K562 (cell line): Measurements from ENCODE around the gene JUNB. TPM values are rescaled to one million over a fixed set of nuclear protein-coding genes. Genes with fewer than 3 reads are reported as not detected.
A peak's percentile ranks its signal among the peaks of the same experiment; 100 is the strongest.

ENCODE experiments used
- ATAC-seq: fragments of 200-7000 bp; cut with Tn5 transposase; 3 replicates; pipeline ENCODE4 v1.9.1; 2020; ENCODE audit warnings: moderate library complexity
- BruUV-seq: library from RNA; stranded (reverse); fragments of 400-500 nt; replicated peaks from 2 replicates; lab custom pipeline; 2021; lab: Mats Ljungman, UMichigan
- CTCF ChIA-PET: fragments of 300-600 bp; formaldehyde crosslinking; extraction: SDS; loops from one replicate; lab custom pipeline; 2021; ENCODE audit warnings: low intra/inter-chr PET ratio; lab: Yijun Ruan, JAX
- POLR2A ChIA-PET: fragments of 300-600, 350-650 bp; sonication (Branson Sonifier 250); formaldehyde crosslinking; extraction: SDS; loops from one replicate; lab custom pipeline; 2021; ENCODE audit warnings: antibody characterized with exemption, inconsistent platforms; lab: Yijun Ruan, JAX
- DNase-seq, 4 experiments: peaks; one replicate each; pipeline versions ENCODE4 v3.0.0 to v3.0.0-alpha.2; 2011 to 2018; ENCODE audit warnings: low spot score in 3 of 4, mixed read lengths in 3 of 4; ENCODE audit errors: extremely low read depth in 1 of 4
- FAIRE-seq: peaks from 2 replicates; lab custom pipeline; 2011; peaks lifted over from hg19 to GRCh38; lab: Jason Lieb, UNC
- H2AFZ ChIP-seq: 2 replicates; pipeline ENCODE4 v1.6.0; 2011; ENCODE audit warnings: low read depth, low read length, control low read depth, inconsistent platforms
- H3K27ac ChIP-seq: fragments of 200-600 bp; 3 replicates; pipeline ENCODE4 v1.8.0; 2011; ENCODE audit warnings: low read depth, mild to moderate bottlenecking, control low read depth, inconsistent platforms, low read length, moderate library complexity, mixed read lengths; ENCODE audit errors: extremely low read depth
- H3K27me3 ChIP-seq, 2 experiments: fragments of 300-600 bp in 1 of 2; 2 replicates in 1 of 2; 3 replicates in 1 of 2; pipeline versions ENCODE4 v1.6.0 to v1.8.0; 2011; ENCODE audit warnings: inconsistent platforms in 2 of 2, low read length in 2 of 2, mild to moderate bottlenecking in 1 of 2, mixed read lengths in 1 of 2, moderate library complexity in 1 of 2; ENCODE audit not compliant: control insufficient read depth in 2 of 2, insufficient read depth in 2 of 2
- H3K36me3 ChIP-seq: fragments of 300-600 bp; 3 replicates; pipeline ENCODE4 v1.8.0; 2011; ENCODE audit warnings: mild to moderate bottlenecking, low read length, inconsistent platforms; ENCODE audit not compliant: control insufficient read depth, insufficient read depth
- H3K4me1 ChIP-seq, 2 experiments: fragments of 200-600 bp in 1 of 2; replicated peaks in 1 of 2; 2 replicates in 1 of 2; 3 replicates in 1 of 2; pipeline versions ENCODE4 v1.5.1 to v1.8.0; 2011; ENCODE audit warnings: inconsistent platforms in 2 of 2, low read length in 2 of 2, mild to moderate bottlenecking in 1 of 2, mixed read lengths in 1 of 2, moderate library complexity in 1 of 2; ENCODE audit not compliant: control insufficient read depth in 2 of 2, insufficient read depth in 2 of 2
- H3K4me2 ChIP-seq: 2 replicates; pipeline ENCODE4 v1.6.1; 2011; ENCODE audit warnings: low read length, control low read depth, inconsistent platforms, mixed read lengths; ENCODE audit not compliant: insufficient read depth
- H3K4me3 ChIP-seq: fragments of 200-600 bp; sonication (generic), shearing (Covaris generic); 2 replicates; pipeline ENCODE4 v1.5.1; 2016; ENCODE audit warnings: control low read depth, inconsistent platforms
- H3K79me2 ChIP-seq: fragments of 200-600 bp; 3 replicates; pipeline ENCODE4 v1.8.0; 2011; ENCODE audit warnings: low read length, inconsistent platforms; ENCODE audit not compliant: control insufficient read depth, insufficient read depth
- H3K9ac ChIP-seq, 2 experiments: 2 replicates each; pipeline versions ENCODE4 v1.6.0 to v1.6.1; 2011; ENCODE audit warnings: low read depth in 2 of 2, low read length in 2 of 2, control low read depth in 1 of 2, inconsistent platforms in 1 of 2, mild to moderate bottlenecking in 1 of 2, mixed read lengths in 1 of 2; ENCODE audit not compliant: insufficient read depth in 1 of 2
- H3K9me1 ChIP-seq: one replicate; pipeline ENCODE4 v1.6.0; 2011; ENCODE audit warnings: inconsistent platforms, mild to moderate bottlenecking, low read length, moderate library complexity; ENCODE audit not compliant: control insufficient read depth, insufficient read depth
- H3K9me3 ChIP-seq: replicated peaks from 2 replicates; pipeline ENCODE4 v1.5.1; 2011; ENCODE audit warnings: low read depth, low read length, inconsistent platforms; ENCODE audit not compliant: control insufficient read depth, insufficient read depth
- H4K20me1 ChIP-seq: replicated peaks from 2 replicates; pipeline ENCODE4 v1.6.1; 2011; ENCODE audit warnings: low read length, inconsistent platforms, mixed read lengths; ENCODE audit not compliant: control insufficient read depth, insufficient read depth
- BRCA1 ChIP-seq, 2 experiments: fragments of 450-650 bp in 1 of 2; sonication (generic) in 1 of 2; formaldehyde crosslinking in 1 of 2; IDR thresholded peaks; 2 replicates each; pipeline versions ENCODE4 v1.5.0 to v1.6.1; 2017 to 2020; ENCODE audit warnings: mild to moderate bottlenecking in 1 of 2, missing genetic modification reagents in 1 of 2
- JUN ChIP-seq, 2 experiments: sonication (generic) in 1 of 2; formaldehyde crosslinking in 1 of 2; IDR thresholded peaks; 2 replicates each; pipeline versions ENCODE4 v1.6.1 to v1.8.0; 2012 to 2022; ENCODE audit warnings: borderline replicate concordance in 2 of 2, mild to moderate bottlenecking in 2 of 2, improper control_type of control experiment in 1 of 2, low read depth in 1 of 2, low read length in 1 of 2, missing genetic modification reagents in 1 of 2
- RBM34 ChIP-seq: fragments of 200-400 bp; formaldehyde crosslinking; IDR thresholded peaks from 2 replicates; pipeline ENCODE4 v1.6.1; 2018; ENCODE audit warnings: low read length, borderline replicate concordance; ENCODE audit not compliant: insufficient read depth
- WGBS: fragments of 100-300 bp; shearing (Covaris generic); methylation state at CpG from one replicate; pipeline ENCODE4 v1.1.6; 2016; ENCODE audit warnings: low coverage, mixed read lengths; ENCODE audit not compliant: insufficient coverage; ENCODE audit errors: missing lambda C conversion rate; 5-methylcytosine and 5-hydroxymethylcytosine counted together
- in situ Hi-C: fragments of 300-500 bp; cut with MboI; formaldehyde crosslinking; loops from 4 replicates; pipeline ENCODE4 v1.15.0; 2018; ENCODE audit warnings: inconsistent platforms, mixed read lengths
- intact Hi-C: fragments of 100-400 bp; cut with micrococcal nuclease; formaldehyde crosslinking; loops from 2 replicates; pipeline ENCODE4 v1.14.2; 2022
- polyA plus RNA-seq, 8 experiments: library from polyadenylated mRNA; depleted of rRNA in 4 of 8; stranded (reverse) in 5 of 8; unstranded in 3 of 8; fragments of >200 nt; fragmentation: Nextera tagmentation in 2 of 8; fragmentation: Illumina TruSeq in 1 of 8; extraction: Ambion mirVana in 2 of 8; extraction: Trizol in 1 of 8; gene quantifications; 2 replicates each; pipeline versions ENCODE4 v1.2.1 to v1.2.3, GENCODE V29; 2011 to 2014; ENCODE audit warnings: inconsistent platforms in 1 of 8, missing spikeins in 1 of 8
- total RNA-seq, 7 experiments: library from RNA; depleted of rRNA in 6 of 7; stranded (reverse); fragments of >200 nt in 6 of 7; fragmentation: Illumina TruSeq in 2 of 7; extraction: Trizol in 2 of 7; gene quantifications; 2 replicates each; pipeline versions ENCODE4 v1.2.1 to v1.2.3, GENCODE V29; 2011 to 2021; ENCODE audit warnings: low replicate concordance in 1 of 7

Gene JUNB
- total and polyA plus RNA-seq, 9 of the 15 experiments (the other 6 are each of a cell fraction or from before 2014, with no cell fraction given): 0.23 to 88.1 (median 13.1) TPM

- intact Hi-C loops: no loop called here
- H3K4me3 ChIP-seq: no peak overlapping the region
- WGBS: 94% methylated on average over 16 of the region's 16 CpGs
- ChIA-PET CTCF (no interaction called here), POLR2A (interaction anchor here (3.9 kb wide), 1 partner anchor 28 kb away, joined by 27 read pairs; the partner anchor contains the start of gene JUNB)
- H3K27ac ChIP-seq: no peak overlapping the region
- no peak for FAIRE-seq
- ATAC-seq: no peak
- H3K4me1 ChIP-seq: peaks cover under 1 to 32% of the 10 kb centered on the region in 2 experiments; a peak in 3 of 5 replicates
- H3K9me1 ChIP-seq: no peaks in the 10 kb centered on the region
- no peak for TF ChIP-seq RBM34
- TF ChIP-seq JUN (IDR thresholded peaks at IDR 0.05; ENCODE audit: borderline replicate concordance, low read depth, low read length): no peak
- TF ChIP-seq JUN (CRISPR knock-in tag; IDR thresholded peaks at IDR 0.05; ENCODE audit: borderline replicate concordance): no peak
- no peak for TF ChIP-seq BRCA1 (IDR thresholded peaks at IDR 0.05)
- TF ChIP-seq BRCA1 (CRISPR knock-in tag; IDR thresholded peaks at IDR 0.05): no peak
- H3K79me2 ChIP-seq: no peaks in the 10 kb centered on the region
- no peaks in the 10 kb centered on the region for H3K9me3 ChIP-seq
- in situ Hi-C loops: loop anchor here (5.0 kb wide), 1 partner anchor 83 kb away; no protein-coding TSS in a partner anchor
- H2AFZ ChIP-seq: no peak overlapping the region
- no peak overlapping the region for H3K4me2 ChIP-seq
- no peaks in the 10 kb centered on the region for H4K20me1 ChIP-seq
- H3K36me3 ChIP-seq: peaks cover 6% of the 10 kb centered on the region; the same call in 1 of the 3 replicates
- DNase-seq: no peak
- no TSS peak for BruUV-seq
- 0 out of 4 replicates have a peak overlapping the region, but pooled peaks of 1 of the 2 experiments have one; percentile 68 for H3K9ac ChIP-seq
- no peaks in the 10 kb centered on the region for H3K27me3 ChIP-seq
These were observed 26.6 kb upstream of the JUNB start for GRCh38 chr19:12764698-12765097.
